ENCODE data around the gene TDG. TPM values are rescaled to one million over a fixed set of nuclear protein-coding genes. Genes with fewer than 3 reads are reported as not detected.

The TDG gene
- total RNA-seq, 1 experiment from 2014 or later: 70.3 TPM

DNA sequence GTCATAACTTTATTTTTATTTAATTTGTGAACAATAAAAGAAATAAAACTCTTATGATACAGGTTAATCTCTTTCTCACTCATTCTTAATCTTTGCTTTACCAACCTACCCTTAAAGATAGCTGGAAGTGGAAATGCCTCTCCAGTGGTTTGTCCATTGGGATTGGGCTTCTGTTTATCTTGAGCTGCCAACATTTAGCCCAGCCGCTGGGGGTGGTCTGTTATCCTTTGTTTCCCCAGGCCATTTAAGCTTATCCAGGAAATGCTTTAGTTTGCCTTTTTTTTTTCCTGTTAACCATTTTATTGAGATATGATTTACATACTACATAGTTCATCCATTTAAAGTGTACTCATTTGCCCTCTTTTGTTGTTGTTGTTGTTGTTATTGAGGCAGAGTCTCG lies 8.2 kb downstream of the TDG start:
- peaks cover 15 to 40% (median 34%) of the 10 kb centered on the region in 3 experiments; a peak in 6 of 7 replicates for H3K36me3 Mint-ChIP-seq (ENCODE audit: insufficient read depth in 1 of 3, low read depth in 3 of 3)
- H3K56ac ChIP-seq (ENCODE audit: insufficient read length, low read depth, low read length): no peak overlapping the region
- no peaks in the 10 kb centered on the region for H4K20me1 ChIP-seq (ENCODE audit: control insufficient read depth, insufficient read depth, insufficient read length)
- no peak overlapping the region for H3K14ac ChIP-seq (ENCODE audit: insufficient read depth, low read length)
- no peaks in the 10 kb centered on the region for H3K9me3 ChIP-seq (ENCODE audit: control insufficient read depth, low read depth, low read length)
- H3K27ac ChIP-seq (ENCODE audit: insufficient read length, low read depth, low read length): no peak overlapping the region
- no peak overlapping the region for H3K4me2 ChIP-seq (ENCODE audit: insufficient read depth, insufficient read length, low read length)
- H2BK20ac ChIP-seq (ENCODE audit: low read depth, low read length, poor library complexity, severe bottlenecking): no peak overlapping the region
- DNase-seq: no peak
- H2BK12ac ChIP-seq (ENCODE audit: insufficient read length, low read depth, low read length): no peak overlapping the region
- H3K23me2 ChIP-seq (ENCODE audit: insufficient read length, low read depth, low read length, poor library complexity, severe bottlenecking): peaks cover 2% of the 10 kb centered on the region
- peaks cover 10 to 11% of the 10 kb centered on the region in 2 experiments for H3K4me1 Mint-ChIP-seq
- H3K27me3 ChIP-seq (ENCODE audit: insufficient read depth, low read length): no peaks in the 10 kb centered on the region
- no peak overlapping the region for H2AFZ ChIP-seq (ENCODE audit: low read length)
- peaks cover 31% of the 10 kb centered on the region; the same call in 1 of the 2 replicates for H3K79me2 ChIP-seq (ENCODE audit: insufficient read depth, low read length)
- H3K23ac ChIP-seq (ENCODE audit: insufficient read length, low read depth, low read length): no peak overlapping the region
- no peak overlapping the region for H3K9ac ChIP-seq (ENCODE audit: extremely low read depth, insufficient read length, low read length)
- no peak overlapping the region for H4K91ac ChIP-seq (ENCODE audit: insufficient read length, low read depth, low read length)
- no peak overlapping the region for H2BK15ac ChIP-seq (ENCODE audit: low read depth, low read length)
- H3T11ph ChIP-seq (ENCODE audit: low read length): no peak overlapping the region
- no peak overlapping the region for H2AK5ac ChIP-seq (ENCODE audit: insufficient read length, low read length)
- peak overlapping the region in 2 of 3 experiments; percentile 77 to 91; a peak in 4 of 7 replicates for H3K27ac Mint-ChIP-seq
- no peak overlapping the region for H4K5ac ChIP-seq (ENCODE audit: insufficient read length, low read depth, low read length)
- no peaks in the 10 kb centered on the region for H3K4me1 ChIP-seq (ENCODE audit: insufficient read depth, low read length)
- H3K27me3 Mint-ChIP-seq (ENCODE audit: low read depth): no peaks in the 10 kb centered on the region
- H3K4me3 Mint-ChIP-seq: no peak overlapping the region; a peak in 1 of 5 replicates
- WGBS (ENCODE audit: extremely low coverage, insufficient read length, low lambda C conversion rate): no CpG with 5 or more reads among the region's 2 CpGs
- no peak overlapping the region for H3K4ac ChIP-seq (ENCODE audit: low read depth, low read length)
- H3K79me1 ChIP-seq (ENCODE audit: insufficient read depth, low read depth, low read length, poor library complexity, severe bottlenecking): peaks cover 13% of the 10 kb centered on the region
- H3K9me3 Mint-ChIP-seq: no peaks in the 10 kb centered on the region
- no peak overlapping the region for H2BK120ac ChIP-seq (ENCODE audit: low read depth, low read length, poor library complexity, severe bottlenecking)
- TF ChIP-seq, protein P1, sequence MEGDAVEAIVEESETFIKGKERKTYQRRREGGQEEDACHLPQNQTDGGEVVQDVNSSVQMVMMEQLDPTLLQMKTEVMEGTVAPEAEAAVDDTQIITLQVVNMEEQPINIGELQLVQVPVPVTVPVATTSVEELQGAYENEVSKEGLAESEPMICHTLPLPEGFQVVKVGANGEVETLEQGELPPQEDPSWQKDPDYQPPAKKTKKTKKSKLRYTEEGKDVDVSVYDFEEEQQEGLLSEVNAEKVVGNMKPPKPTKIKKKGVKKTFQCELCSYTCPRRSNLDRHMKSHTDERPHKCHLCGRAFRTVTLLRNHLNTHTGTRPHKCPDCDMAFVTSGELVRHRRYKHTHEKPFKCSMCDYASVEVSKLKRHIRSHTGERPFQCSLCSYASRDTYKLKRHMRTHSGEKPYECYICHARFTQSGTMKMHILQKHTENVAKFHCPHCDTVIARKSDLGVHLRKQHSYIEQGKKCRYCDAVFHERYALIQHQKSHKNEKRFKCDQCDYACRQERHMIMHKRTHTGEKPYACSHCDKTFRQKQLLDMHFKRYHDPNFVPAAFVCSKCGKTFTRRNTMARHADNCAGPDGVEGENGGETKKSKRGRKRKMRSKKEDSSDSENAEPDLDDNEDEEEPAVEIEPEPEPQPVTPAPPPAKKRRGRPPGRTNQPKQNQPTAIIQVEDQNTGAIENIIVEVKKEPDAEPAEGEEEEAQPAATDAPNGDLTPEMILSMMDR (conservative IDR thresholded peaks at IDR 0.05): no peak
- H4K8ac ChIP-seq (replicated peaks; ENCODE audit: insufficient read length, low read depth, low read length): no peak overlapping the region
- H2BK5ac ChIP-seq (ENCODE audit: insufficient read length, low read length): no peak overlapping the region
- no peak overlapping the region for H3K18ac ChIP-seq (ENCODE audit: insufficient read length, low read depth, low read length)

Data from H9 (cell line).